ENCODE results near the gene SYCP2.

DNA sequence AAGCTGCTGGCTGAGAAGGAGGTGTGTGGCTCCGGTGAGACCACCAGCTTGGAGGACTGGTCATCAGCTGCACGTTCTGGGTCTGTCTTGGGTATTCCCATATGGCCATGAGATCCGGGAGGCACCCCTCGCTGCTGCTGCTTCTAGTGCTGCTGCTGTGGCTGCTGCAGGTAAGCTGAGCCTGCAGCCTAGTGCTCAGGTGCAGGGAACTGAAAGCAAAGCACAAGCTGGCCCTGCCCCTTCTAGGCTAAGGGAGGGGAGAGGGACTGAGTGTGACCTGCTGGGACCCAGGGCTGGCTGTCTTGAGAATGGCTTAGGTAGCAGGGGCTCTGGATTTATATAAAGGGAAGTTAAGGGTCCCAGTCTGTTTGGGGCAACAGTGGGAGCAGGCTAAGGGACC lies 25.2 kb upstream of the SYCP2 start:
- TF ChIP-seq CTCF (conservative IDR thresholded peaks at IDR 0.05; ENCODE audit: low read depth, low read length) (no peak), EZH2 (IDR thresholded peaks at IDR 0.05; ENCODE audit: borderline replicate concordance, low read depth, low read length, poor library complexity, severe bottlenecking) (no peak)

Data from A673 (cell line).